ENCODE data around the gene FBXL7.

Gene FBXL7

GRCh38 chr5:15654779-15655178 is 154.8 kb downstream of the FBXL7 start:
- TF ChIP-seq TOX (CRISPR knock-in tag; IDR thresholded peaks at IDR 0.05; ENCODE audit: borderline replicate concordance) (no peak), ZC3H10 (CRISPR knock-in tag; IDR thresholded peaks at IDR 0.05) (no peak), POU6F1 (CRISPR knock-in tag; IDR thresholded peaks at IDR 0.05; ENCODE audit: borderline replicate concordance, low read depth) (no peak), RARB (CRISPR knock-in tag; IDR thresholded peaks at IDR 0.05) (no peak), ARNTL (CRISPR knock-in tag; IDR thresholded peaks at IDR 0.05; ENCODE audit: borderline replicate concordance, low read depth) (no peak), ISL1 (CRISPR knock-in tag; IDR thresholded peaks at IDR 0.05) (no peak), ZFP30 (CRISPR knock-in tag; IDR thresholded peaks at IDR 0.05) (no peak), PATZ1 (CRISPR knock-in tag; IDR thresholded peaks at IDR 0.05; ENCODE audit: borderline replicate concordance) (no peak), ZNF565 (CRISPR knock-in tag; conservative IDR thresholded peaks at IDR 0.05; ENCODE audit: low read depth) (no peak), ZFP3 (CRISPR knock-in tag; IDR thresholded peaks at IDR 0.05) (no peak), SNAI2 (CRISPR knock-in tag; IDR thresholded peaks at IDR 0.05) (no peak), ESRRG (CRISPR knock-in tag; IDR thresholded peaks at IDR 0.05) (no peak), OSR1 (CRISPR knock-in tag; IDR thresholded peaks at IDR 0.05) (no peak), PPARA (CRISPR knock-in tag; IDR thresholded peaks at IDR 0.05; ENCODE audit: borderline replicate concordance) (no peak), GLIS3 (CRISPR knock-in tag; IDR thresholded peaks at IDR 0.05) (no peak), ZNF8 (CRISPR knock-in tag; IDR thresholded peaks at IDR 0.05) (no peak), ZNF70 (CRISPR knock-in tag; IDR thresholded peaks at IDR 0.05) (no peak)
- TF ChIP-seq, protein P1, sequence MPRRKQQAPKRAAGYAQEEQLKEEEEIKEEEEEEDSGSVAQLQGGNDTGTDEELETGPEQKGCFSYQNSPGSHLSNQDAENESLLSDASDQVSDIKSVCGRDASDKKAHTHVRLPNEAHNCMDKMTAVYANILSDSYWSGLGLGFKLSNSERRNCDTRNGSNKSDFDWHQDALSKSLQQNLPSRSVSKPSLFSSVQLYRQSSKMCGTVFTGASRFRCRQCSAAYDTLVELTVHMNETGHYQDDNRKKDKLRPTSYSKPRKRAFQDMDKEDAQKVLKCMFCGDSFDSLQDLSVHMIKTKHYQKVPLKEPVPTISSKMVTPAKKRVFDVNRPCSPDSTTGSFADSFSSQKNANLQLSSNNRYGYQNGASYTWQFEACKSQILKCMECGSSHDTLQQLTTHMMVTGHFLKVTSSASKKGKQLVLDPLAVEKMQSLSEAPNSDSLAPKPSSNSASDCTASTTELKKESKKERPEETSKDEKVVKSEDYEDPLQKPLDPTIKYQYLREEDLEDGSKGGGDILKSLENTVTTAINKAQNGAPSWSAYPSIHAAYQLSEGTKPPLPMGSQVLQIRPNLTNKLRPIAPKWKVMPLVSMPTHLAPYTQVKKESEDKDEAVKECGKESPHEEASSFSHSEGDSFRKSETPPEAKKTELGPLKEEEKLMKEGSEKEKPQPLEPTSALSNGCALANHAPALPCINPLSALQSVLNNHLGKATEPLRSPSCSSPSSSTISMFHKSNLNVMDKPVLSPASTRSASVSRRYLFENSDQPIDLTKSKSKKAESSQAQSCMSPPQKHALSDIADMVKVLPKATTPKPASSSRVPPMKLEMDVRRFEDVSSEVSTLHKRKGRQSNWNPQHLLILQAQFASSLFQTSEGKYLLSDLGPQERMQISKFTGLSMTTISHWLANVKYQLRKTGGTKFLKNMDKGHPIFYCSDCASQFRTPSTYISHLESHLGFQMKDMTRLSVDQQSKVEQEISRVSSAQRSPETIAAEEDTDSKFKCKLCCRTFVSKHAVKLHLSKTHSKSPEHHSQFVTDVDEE (CRISPR knock-in tag; IDR thresholded peaks at IDR 0.05): no peak
- TF ChIP-seq, protein P2, sequence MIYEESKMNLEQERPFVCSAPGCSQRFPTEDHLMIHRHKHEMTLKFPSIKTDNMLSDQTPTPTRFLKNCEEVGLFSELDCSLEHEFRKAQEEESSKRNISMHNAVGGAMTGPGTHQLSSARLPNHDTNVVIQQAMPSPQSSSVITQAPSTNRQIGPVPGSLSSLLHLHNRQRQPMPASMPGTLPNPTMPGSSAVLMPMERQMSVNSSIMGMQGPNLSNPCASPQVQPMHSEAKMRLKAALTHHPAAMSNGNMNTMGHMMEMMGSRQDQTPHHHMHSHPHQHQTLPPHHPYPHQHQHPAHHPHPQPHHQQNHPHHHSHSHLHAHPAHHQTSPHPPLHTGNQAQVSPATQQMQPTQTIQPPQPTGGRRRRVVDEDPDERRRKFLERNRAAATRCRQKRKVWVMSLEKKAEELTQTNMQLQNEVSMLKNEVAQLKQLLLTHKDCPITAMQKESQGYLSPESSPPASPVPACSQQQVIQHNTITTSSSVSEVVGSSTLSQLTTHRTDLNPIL (CRISPR knock-in tag; IDR thresholded peaks at IDR 0.05; ENCODE audit: low read depth): no peak
- ATAC-seq: no peak

DNA sequence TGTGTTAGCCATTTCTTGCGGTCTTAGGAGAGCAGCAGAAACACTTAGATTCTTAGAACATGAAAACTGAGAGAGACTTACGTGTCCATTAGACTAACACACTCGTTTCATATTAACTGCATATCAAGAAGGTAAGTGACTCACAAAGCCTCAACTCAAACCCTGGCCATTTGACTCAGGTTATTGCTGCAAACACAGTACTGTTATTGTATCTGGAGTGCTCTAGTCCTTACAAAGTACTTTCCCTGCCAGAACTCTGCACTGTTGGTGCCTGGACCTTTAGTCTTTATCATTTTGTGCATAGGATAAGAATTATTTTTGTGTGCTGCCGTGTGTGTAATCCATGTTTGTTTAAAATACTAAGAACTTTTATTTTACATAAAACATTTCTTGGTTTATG is 155.7 kb downstream of the FBXL7 start:
- no peak for ATAC-seq
- TF ChIP-seq ESRRG (CRISPR knock-in tag; IDR thresholded peaks at IDR 0.05) (no peak), ZFP3 (CRISPR knock-in tag; IDR thresholded peaks at IDR 0.05) (no peak), ZC3H10 (CRISPR knock-in tag; IDR thresholded peaks at IDR 0.05) (no peak), ZNF8 (CRISPR knock-in tag; IDR thresholded peaks at IDR 0.05) (no peak), PATZ1 (CRISPR knock-in tag; IDR thresholded peaks at IDR 0.05; ENCODE audit: borderline replicate concordance) (no peak)
- TF ChIP-seq, protein P1 (CRISPR knock-in tag; IDR thresholded peaks at IDR 0.05): no peak
- TF ChIP-seq, protein P2 (CRISPR knock-in tag; IDR thresholded peaks at IDR 0.05; ENCODE audit: low read depth): no peak
